ENCODE measurements around the gene SH3YL1. TPM values are rescaled to one million over a fixed set of nuclear protein-coding genes. Genes with fewer than 3 reads are reported as not detected.

SH3YL1 gene
- polyA plus RNA-seq, 1 donor (not counting 4 experiments of a cell fraction or from before 2014, with no cell fraction given): 41.8 TPM

DNA sequence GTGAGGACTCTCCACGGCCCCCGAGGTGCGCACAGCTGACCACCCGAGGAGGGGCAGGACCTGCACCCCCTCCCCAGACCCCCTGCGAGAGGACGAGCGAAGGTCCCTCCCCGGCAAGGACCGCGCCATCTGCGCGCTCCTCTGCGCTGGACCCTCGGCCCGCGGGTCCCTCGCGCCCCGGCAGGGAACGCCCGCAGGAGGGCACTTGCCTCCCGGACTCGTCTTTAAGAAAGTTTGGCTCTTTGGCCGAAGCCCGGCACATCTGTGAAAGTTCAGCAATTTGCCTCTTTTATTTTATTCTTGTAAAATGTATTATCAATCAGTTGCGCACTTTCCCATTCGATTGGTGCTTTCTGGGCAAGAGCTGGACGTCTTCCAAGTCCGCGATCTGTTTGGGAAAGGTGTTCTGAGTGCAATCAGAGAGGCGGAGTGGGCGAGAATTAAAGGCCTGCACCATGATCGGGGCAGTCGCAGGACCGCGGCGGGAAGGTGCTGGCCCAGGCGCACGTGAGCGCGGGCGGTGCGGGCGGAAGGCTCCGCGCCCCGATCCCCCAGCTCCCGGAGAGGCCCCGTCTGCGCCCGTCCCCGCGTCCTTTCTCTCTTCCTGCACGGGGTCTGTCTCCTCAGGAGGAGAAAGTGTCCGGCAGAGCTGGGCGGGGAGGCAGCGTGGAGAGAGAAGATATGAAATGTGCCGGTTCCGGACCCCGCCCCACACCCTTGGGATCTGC, 25.7 kb upstream of the SH3YL1 start:
- Histone ChIP-seq H3K4me1 (ENCODE audit: control insufficient read depth, extremely low read depth, insufficient read depth, low read length) (peaks cover 5% of the 10 kb centered on the region), H3K9me3 (ENCODE audit: control insufficient read depth, low read depth, low read length) (no peaks in the 10 kb centered on the region), H3K27me3 (ENCODE audit: control insufficient read depth, extremely low read depth, insufficient read depth, low read length) (peaks cover 22% of the 10 kb centered on the region), H3K4me2 (ENCODE audit: control insufficient read depth, extremely low read depth, insufficient read depth, low read depth, low read length) (peak overlapping the region; percentile 94), H3K9ac (ENCODE audit: control insufficient read depth, extremely low read depth, insufficient read depth, low read length) (peak overlapping the region; percentile 37), H3K4me3 (ENCODE audit: control insufficient read depth in 2 of 3, extremely low read depth in 1 of 3, insufficient read depth in 2 of 3, low read depth in 1 of 3, low read length in 3 of 3) (peak overlapping the region; percentile 53 to 74 (median 72)), H3K36me3 (ENCODE audit: control insufficient read depth in 2 of 2, extremely low read depth in 1 of 2, insufficient read depth in 2 of 2, low read length in 2 of 2) (no peaks in the 10 kb centered on the region), H3K9me1 (ENCODE audit: control insufficient read depth, extremely low read depth, insufficient read depth, low read length) (no peaks in the 10 kb centered on the region), H3K79me2 (ENCODE audit: control insufficient read depth, insufficient read depth, low read length) (no peaks in the 10 kb centered on the region), H4K20me1 (ENCODE audit: control insufficient read depth, extremely low read depth, insufficient read depth, low read length) (no peaks in the 10 kb centered on the region), H2AFZ (ENCODE audit: control insufficient read depth, low read length) (peak overlapping the region; percentile 77), H3K27ac (ENCODE audit: control insufficient read depth, insufficient read depth, low read length) (no peak overlapping the region)
- FAIRE-seq (no peak), DNase-seq (ENCODE audit: low read depth, low spot score) (no peak)
- TF ChIP-seq, protein P1, sequence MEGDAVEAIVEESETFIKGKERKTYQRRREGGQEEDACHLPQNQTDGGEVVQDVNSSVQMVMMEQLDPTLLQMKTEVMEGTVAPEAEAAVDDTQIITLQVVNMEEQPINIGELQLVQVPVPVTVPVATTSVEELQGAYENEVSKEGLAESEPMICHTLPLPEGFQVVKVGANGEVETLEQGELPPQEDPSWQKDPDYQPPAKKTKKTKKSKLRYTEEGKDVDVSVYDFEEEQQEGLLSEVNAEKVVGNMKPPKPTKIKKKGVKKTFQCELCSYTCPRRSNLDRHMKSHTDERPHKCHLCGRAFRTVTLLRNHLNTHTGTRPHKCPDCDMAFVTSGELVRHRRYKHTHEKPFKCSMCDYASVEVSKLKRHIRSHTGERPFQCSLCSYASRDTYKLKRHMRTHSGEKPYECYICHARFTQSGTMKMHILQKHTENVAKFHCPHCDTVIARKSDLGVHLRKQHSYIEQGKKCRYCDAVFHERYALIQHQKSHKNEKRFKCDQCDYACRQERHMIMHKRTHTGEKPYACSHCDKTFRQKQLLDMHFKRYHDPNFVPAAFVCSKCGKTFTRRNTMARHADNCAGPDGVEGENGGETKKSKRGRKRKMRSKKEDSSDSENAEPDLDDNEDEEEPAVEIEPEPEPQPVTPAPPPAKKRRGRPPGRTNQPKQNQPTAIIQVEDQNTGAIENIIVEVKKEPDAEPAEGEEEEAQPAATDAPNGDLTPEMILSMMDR (optimal IDR thresholded peaks at IDR 0.05 in 1 of 3, IDR thresholded peaks at IDR 0.05 in 1 of 3, conservative IDR thresholded peaks at IDR 0.05 in 1 of 3; ENCODE audit: extremely low read depth in 1 of 3, insufficient read depth in 2 of 3, low read length in 3 of 3): no peak
- TF ChIP-seq EZH2 (IDR thresholded peaks at IDR 0.05; ENCODE audit: low read length): peak; percentile 88
- dilution Hi-C loops (cut with MboI; ENCODE audit: extremely low pct_ligation_motif_present, low sequenced_read_pairs): no loop called here

DNA sequence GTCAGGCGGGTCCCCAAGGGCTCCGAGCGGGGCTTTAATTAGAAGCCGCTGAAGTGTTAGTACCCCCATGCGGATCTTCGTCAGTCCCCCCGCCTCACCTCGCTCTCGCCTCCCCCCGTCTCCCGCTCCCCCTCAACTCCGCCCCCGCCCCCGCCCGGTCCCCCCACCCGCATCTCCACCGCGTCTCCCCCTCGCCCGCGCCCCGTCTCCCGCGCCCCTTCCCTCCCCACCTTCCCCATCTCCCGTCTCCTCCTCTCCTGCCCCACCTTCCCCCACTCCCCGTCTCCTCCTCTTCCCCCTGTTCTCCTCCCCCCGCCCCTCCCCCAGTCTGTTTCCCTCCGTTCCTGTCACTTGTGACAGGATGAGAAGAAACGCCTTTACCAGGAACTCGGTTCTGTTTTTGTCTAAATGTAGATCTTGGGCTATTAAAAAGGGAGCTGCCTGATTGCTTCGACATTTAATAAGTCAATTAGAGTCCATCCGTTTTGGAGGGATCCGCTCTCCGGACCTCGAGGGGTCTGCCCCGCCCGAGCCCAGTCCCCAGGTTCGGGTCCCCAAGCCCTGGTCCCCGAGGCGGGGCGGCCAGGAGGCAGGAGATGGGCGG, 25.0 kb upstream of the SH3YL1 start:
- no peaks in the 10 kb centered on the region for H3K9me3 ChIP-seq (ENCODE audit: control insufficient read depth, low read depth, low read length)
- TF ChIP-seq, protein P1 (optimal IDR thresholded peaks at IDR 0.05 in 1 of 3, IDR thresholded peaks at IDR 0.05 in 1 of 3, conservative IDR thresholded peaks at IDR 0.05 in 1 of 3; ENCODE audit: extremely low read depth in 1 of 3, insufficient read depth in 2 of 3, low read length in 3 of 3): no peak
- TF ChIP-seq EZH2 (IDR thresholded peaks at IDR 0.05; ENCODE audit: low read length): no peak
- FAIRE-seq (no peak), DNase-seq (ENCODE audit: low read depth, low spot score) (no peak)
- H3K4me3 ChIP-seq (ENCODE audit: control insufficient read depth in 2 of 3, extremely low read depth in 1 of 3, insufficient read depth in 2 of 3, low read depth in 1 of 3, low read length in 3 of 3): peak overlapping the region; percentile 53 to 74 (median 72)
- no peaks in the 10 kb centered on the region for H4K20me1 ChIP-seq (ENCODE audit: control insufficient read depth, extremely low read depth, insufficient read depth, low read length)
- H3K27ac ChIP-seq (ENCODE audit: control insufficient read depth, insufficient read depth, low read length): no peak overlapping the region
- dilution Hi-C loops (cut with MboI; ENCODE audit: extremely low pct_ligation_motif_present, low sequenced_read_pairs): no loop called here
- no peak overlapping the region for H2AFZ ChIP-seq (ENCODE audit: control insufficient read depth, low read length)
- no peaks in the 10 kb centered on the region for H3K79me2 ChIP-seq (ENCODE audit: control insufficient read depth, insufficient read depth, low read length)
- peaks cover 22% of the 10 kb centered on the region for H3K27me3 ChIP-seq (ENCODE audit: control insufficient read depth, extremely low read depth, insufficient read depth, low read length)
- peak overlapping the region; percentile 94 for H3K4me2 ChIP-seq (ENCODE audit: control insufficient read depth, extremely low read depth, insufficient read depth, low read depth, low read length)
- H3K4me1 ChIP-seq (ENCODE audit: control insufficient read depth, extremely low read depth, insufficient read depth, low read length): peaks cover 5% of the 10 kb centered on the region
- H3K9me1 ChIP-seq (ENCODE audit: control insufficient read depth, extremely low read depth, insufficient read depth, low read length): no peaks in the 10 kb centered on the region
- H3K36me3 ChIP-seq (ENCODE audit: control insufficient read depth in 2 of 2, extremely low read depth in 1 of 2, insufficient read depth in 2 of 2, low read length in 2 of 2): no peaks in the 10 kb centered on the region
- no peak overlapping the region for H3K9ac ChIP-seq (ENCODE audit: control insufficient read depth, extremely low read depth, insufficient read depth, low read length)
